H9 (cell line): ENCODE data around the gene SIVA1. TPM values are rescaled to one million over a fixed set of nuclear protein-coding genes. Genes with fewer than 3 reads are reported as not detected.
"Not testable (repeated sequence)": the region's sequence is repeated elsewhere in the genome, so short reads cannot be mapped to it uniquely, and the experiment has no call there.

Experiments
- DNase-seq: peaks from one replicate; pipeline ENCODE4 v3.0.0-alpha.2; 2017
- H2AFZ ChIP-seq: one replicate; pipeline ENCODE4 v1.6.1; 2013; ENCODE audit warnings: mild to moderate bottlenecking, low read length, control low read depth, moderate library complexity
- H2AK5ac ChIP-seq: 2 replicates; pipeline ENCODE4 v1.6.1; 2013; ENCODE audit warnings: low read length, control low read depth, mixed read lengths; ENCODE audit not compliant: insufficient read length
- H2BK120ac ChIP-seq: one replicate; pipeline ENCODE4 v1.6.1; 2013; ENCODE audit warnings: low read depth, mild to moderate bottlenecking, low read length, control low read depth, inconsistent platforms; ENCODE audit not compliant: poor library complexity, severe bottlenecking
- H2BK12ac ChIP-seq: 2 replicates; pipeline ENCODE4 v1.6.1; 2013; ENCODE audit warnings: low read length, control low read depth, mixed read lengths, low read depth; ENCODE audit not compliant: insufficient read length
- H2BK15ac ChIP-seq: 2 replicates; pipeline ENCODE4 v1.6.1; 2013; ENCODE audit warnings: low read depth, low read length, control low read depth
- H2BK20ac ChIP-seq: one replicate; pipeline ENCODE4 v1.6.1; 2013; ENCODE audit warnings: low read depth, mild to moderate bottlenecking, low read length, control low read depth, inconsistent platforms; ENCODE audit not compliant: poor library complexity, severe bottlenecking
- H2BK5ac ChIP-seq: 2 replicates; pipeline ENCODE4 v1.6.1; 2013; ENCODE audit warnings: low read length, control low read depth, mixed read lengths; ENCODE audit not compliant: insufficient read length
- H3K14ac ChIP-seq: 2 replicates; pipeline ENCODE4 v1.6.1; 2013; ENCODE audit warnings: low read length, control low read depth; ENCODE audit not compliant: insufficient read depth
- H3K18ac ChIP-seq: 2 replicates; pipeline ENCODE4 v1.6.1; 2013; ENCODE audit warnings: low read depth, mild to moderate bottlenecking, mixed read lengths, low read length, control low read depth; ENCODE audit not compliant: insufficient read length
- H3K23ac ChIP-seq: 2 replicates; pipeline ENCODE4 v1.6.1; 2013; ENCODE audit warnings: low read length, control low read depth, mixed read lengths, low read depth; ENCODE audit not compliant: insufficient read length
- H3K23me2 ChIP-seq: 2 replicates; pipeline ENCODE4 v1.6.1; 2013; ENCODE audit warnings: low read depth, mild to moderate bottlenecking, mixed read lengths, low read length, control low read depth; ENCODE audit not compliant: insufficient read length, poor library complexity, severe bottlenecking
- H3K27ac ChIP-seq: 2 replicates; pipeline ENCODE4 v1.5.1; 2013; ENCODE audit warnings: low read length, control low read depth, mixed read lengths, low read depth; ENCODE audit not compliant: insufficient read length
- H3K27me3 ChIP-seq: 2 replicates; pipeline ENCODE4 v1.6.1; 2013; ENCODE audit warnings: low read length, control low read depth, inconsistent platforms; ENCODE audit not compliant: insufficient read depth
- H3K4ac ChIP-seq: 2 replicates; pipeline ENCODE4 v1.6.1; 2013; ENCODE audit warnings: low read depth, mild to moderate bottlenecking, control low read depth, inconsistent platforms, low read length, moderate library complexity
- H3K4me1 ChIP-seq: 2 replicates; pipeline ENCODE4 v1.6.1; 2013; ENCODE audit warnings: low read length, control low read depth, inconsistent platforms; ENCODE audit not compliant: insufficient read depth
- H3K4me2 ChIP-seq: 2 replicates; pipeline ENCODE4 v1.6.1; 2013; ENCODE audit warnings: low read length, control low read depth, mixed read lengths; ENCODE audit not compliant: insufficient read length, insufficient read depth
- H3K56ac ChIP-seq: 2 replicates; pipeline ENCODE4 v1.6.1; 2013; ENCODE audit warnings: low read depth, mild to moderate bottlenecking, mixed read lengths, low read length, control low read depth; ENCODE audit not compliant: insufficient read length
- H3K79me1 ChIP-seq: 2 replicates; pipeline ENCODE4 v1.6.1; 2013; ENCODE audit warnings: low read depth, mild to moderate bottlenecking, moderate library complexity, low read length, control low read depth, inconsistent platforms; ENCODE audit not compliant: insufficient read depth, poor library complexity, severe bottlenecking
- H3K79me2 ChIP-seq: 2 replicates; pipeline ENCODE4 v1.6.1; 2013; ENCODE audit warnings: low read length, control low read depth, inconsistent platforms; ENCODE audit not compliant: insufficient read depth
- H3K9ac ChIP-seq: 2 replicates; pipeline ENCODE4 v1.6.1; 2013; ENCODE audit warnings: low read length, control low read depth, mixed read lengths; ENCODE audit not compliant: insufficient read length; ENCODE audit errors: extremely low read depth
- H3K9me3 ChIP-seq: one replicate; pipeline ENCODE4 v1.6.1; 2013; ENCODE audit warnings: low read depth, low read length, inconsistent platforms; ENCODE audit not compliant: control insufficient read depth
- H3T11ph ChIP-seq: one replicate; pipeline ENCODE4 v1.6.1; 2013; ENCODE audit warnings: mild to moderate bottlenecking, low read length, control low read depth, inconsistent platforms
- H4K20me1 ChIP-seq: one replicate; pipeline ENCODE4 v1.6.1; 2013; ENCODE audit not compliant: control insufficient read depth, insufficient read length, insufficient read depth
- H4K5ac ChIP-seq: 2 replicates; pipeline ENCODE4 v1.6.1; 2013; ENCODE audit warnings: low read depth, mild to moderate bottlenecking, mixed read lengths, low read length, control low read depth; ENCODE audit not compliant: insufficient read length
- H4K8ac ChIP-seq: replicated peaks from 2 replicates; pipeline ENCODE4 v1.6.1; 2013; ENCODE audit warnings: low read length, control low read depth, mixed read lengths, low read depth; ENCODE audit not compliant: insufficient read length
- H4K91ac ChIP-seq: 2 replicates; pipeline ENCODE4 v1.6.1; 2013; ENCODE audit warnings: low read depth, mild to moderate bottlenecking, moderate library complexity, mixed read lengths, low read length, control low read depth; ENCODE audit not compliant: insufficient read length
- H3K27ac Mint-ChIP-seq, 3 experiments: 2 replicates in 2 of 3; 3 replicates in 1 of 3; pipeline ENCODE4 v1.8.0; 2020 to 2021; ENCODE audit warnings: mixed read lengths in 3 of 3, mild to moderate bottlenecking in 1 of 3, moderate library complexity in 1 of 3
- H3K27me3 Mint-ChIP-seq: 2 replicates; pipeline ENCODE4 v1.8.0; 2021; ENCODE audit warnings: low read depth, mild to moderate bottlenecking, moderate library complexity, mixed read lengths
- H3K36me3 Mint-ChIP-seq, 3 experiments: 2 replicates in 2 of 3; 3 replicates in 1 of 3; pipeline ENCODE4 v1.8.0; 2020 to 2021; ENCODE audit warnings: low read depth in 3 of 3, mixed read lengths in 3 of 3; ENCODE audit not compliant: insufficient read depth in 1 of 3
- H3K4me1 Mint-ChIP-seq, 2 experiments: 2 replicates each; pipeline ENCODE4 v1.8.0; 2020; ENCODE audit warnings: mixed read lengths in 2 of 2
- H3K4me3 Mint-ChIP-seq, 2 experiments: 2 replicates in 1 of 2; 3 replicates in 1 of 2; pipeline ENCODE4 v1.8.0; 2020 to 2021; ENCODE audit warnings: mild to moderate bottlenecking in 2 of 2, mixed read lengths in 2 of 2, moderate library complexity in 1 of 2
- H3K9me3 Mint-ChIP-seq, 2 experiments: 2 replicates in 1 of 2; 3 replicates in 1 of 2; pipeline ENCODE4 v1.8.0; 2020; ENCODE audit warnings: mild to moderate bottlenecking in 2 of 2, mixed read lengths in 2 of 2, moderate library complexity in 1 of 2
- CTCF ChIP-seq: fragments of 200-600 bp; sonication (generic); conservative IDR thresholded peaks from 3 replicates; pipeline ENCODE4 v1.8.0; 2021; ENCODE audit warnings: antibody characterized with exemption, mild to moderate bottlenecking
- WGBS: extraction: QIAGEN DNeasy Blood & Tissue Kit; methylation state at CpG from one replicate; pipeline ENCODE4 v1.1.7; 2013; ENCODE audit warnings: missing lambda C conversion rate, low lambda C conversion rate, mixed read lengths; ENCODE audit not compliant: insufficient read length; ENCODE audit errors: extremely low coverage; 5-methylcytosine and 5-hydroxymethylcytosine counted together
- total RNA-seq: library from RNA; stranded (reverse); gene quantifications from 2 replicates; pipeline ENCODE4 v1.2.1, GENCODE V29; 2021

SIVA1 gene
- total RNA-seq, 1 experiment from 2014 or later, result 125 TPM

- H3K27me3 Mint-ChIP-seq, result peaks cover 26% of the 10 kb centered on the region
- H4K91ac ChIP-seq, result no peak overlapping the region
- peaks cover 0 to 3% (median 0%) of the 10 kb centered on the region in 3 experiments; a peak in 2 of 7 replicates for H3K36me3 Mint-ChIP-seq
These were observed 24.3 kb upstream of the SIVA1 start for GRCh38 chr14:104728631-104729030.

GRCh38 chr14:104729176-104729834, 23.6 kb upstream of the SIVA1 start:
- not testable (repeated sequence) for H3K9me3 ChIP-seq, H2AK5ac ChIP-seq, DNase-seq, H3K56ac ChIP-seq, H2BK15ac ChIP-seq, H4K8ac ChIP-seq, H2BK120ac ChIP-seq, H3K79me2 ChIP-seq, H4K20me1 ChIP-seq, H3K27me3 ChIP-seq, H3K4me2 ChIP-seq, H3K9me3 Mint-ChIP-seq, H3T11ph ChIP-seq, H3K4me1 Mint-ChIP-seq, H3K4ac ChIP-seq, H3K79me1 ChIP-seq, H2BK12ac ChIP-seq, H2BK20ac ChIP-seq, H3K14ac ChIP-seq, H4K91ac ChIP-seq, H3K4me3 Mint-ChIP-seq, H4K5ac ChIP-seq, H3K4me1 ChIP-seq, H2AFZ ChIP-seq, H2BK5ac ChIP-seq, H3K23ac ChIP-seq, H3K23me2 ChIP-seq, H3K36me3 Mint-ChIP-seq, H3K18ac ChIP-seq, H3K27ac Mint-ChIP-seq, H3K9ac ChIP-seq, H3K27ac ChIP-seq
- no CpG with 5 or more reads among the region's 73 CpGs for WGBS
- H3K27me3 Mint-ChIP-seq, result peaks cover 26% of the 10 kb centered on the region

More at GRCh38 chr14:104728631-104729030, 24.3 kb upstream of the SIVA1 start:
- Mint-ChIP-seq H3K4me1 (peaks cover 6 to 7% of the 10 kb centered on the region in 2 experiments), H3K27ac (no peak overlapping the region; a peak in 1 of 7 replicates), H3K4me3 (no peak overlapping the region; a peak in 1 of 5 replicates), H3K9me3 (peaks cover 0 to 3% of the 10 kb centered on the region in 2 experiments; a peak in 1 of 5 replicates)
- Histone ChIP-seq H3K4ac (no peak overlapping the region), H3K23me2 (no peaks in the 10 kb centered on the region), H4K20me1 (peaks cover 2% of the 10 kb centered on the region), H3K79me2 (no peaks in the 10 kb centered on the region), H3K4me2 (no peak overlapping the region), H3K23ac (no peak overlapping the region), H4K8ac (no peak overlapping the region), H3K79me1 (no peaks in the 10 kb centered on the region), H3K56ac (no peak overlapping the region), H2AK5ac (no peak overlapping the region), H4K5ac (no peak overlapping the region), H3K9me3 (no peaks in the 10 kb centered on the region), H3K14ac (no peak overlapping the region; the same call in 1 of the 2 replicates), H3K4me1 (no peaks in the 10 kb centered on the region), H2BK120ac (no peak overlapping the region), H3T11ph (no peak overlapping the region), H2BK15ac (no peak overlapping the region), H3K9ac (no peak overlapping the region), H3K27ac (no peak overlapping the region), H2AFZ (no peak overlapping the region), H2BK12ac (no peak overlapping the region), H2BK5ac (no peak overlapping the region), H3K27me3 (no peaks in the 10 kb centered on the region; the same call in 1 of the 2 replicates), H3K18ac (no peak overlapping the region), H2BK20ac (no peak overlapping the region)
- no peak for TF ChIP-seq CTCF
- no CpG with 5 or more reads among the region's 17 CpGs for WGBS
- no peak for DNase-seq
